Mononuclear cell (primary cell): Measurements from ENCODE around the gene HSF2BP. TPM values are rescaled to one million over a fixed set of nuclear protein-coding genes. Genes with fewer than 3 reads are reported as not detected.
"Not testable (repeated sequence)": the region's sequence is repeated elsewhere in the genome, so short reads cannot be mapped to it uniquely, and the experiment has no call there.

Experiments
- H3K27me3 ChIP-seq: 2 replicates; pipeline ENCODE4 v1.6.0; 2011; ENCODE audit warnings: low read length, control low read depth; ENCODE audit not compliant: insufficient read depth
- H3K4me1 ChIP-seq: 2 replicates; pipeline ENCODE4 v1.5.1; 2011; ENCODE audit warnings: mild to moderate bottlenecking, low read length, control low read depth; ENCODE audit not compliant: insufficient read depth
- H3K4me3 ChIP-seq: 2 replicates; pipeline ENCODE4 v1.5.1; 2011; ENCODE audit warnings: mild to moderate bottlenecking, low read length, moderate library complexity
- H3K9me3 ChIP-seq: 2 replicates; pipeline ENCODE4 v1.5.1; 2011; ENCODE audit warnings: low read depth, mild to moderate bottlenecking, control low read depth, low read length
- total RNA-seq: library from RNA; depleted of rRNA; stranded (reverse); fragments of >200 nt; gene quantifications from one replicate; pipeline ENCODE4 v1.2.3, GENCODE V29; 2012

Gene HSF2BP
- total RNA-seq, 1 donor, result 0.42 TPM

DNA sequence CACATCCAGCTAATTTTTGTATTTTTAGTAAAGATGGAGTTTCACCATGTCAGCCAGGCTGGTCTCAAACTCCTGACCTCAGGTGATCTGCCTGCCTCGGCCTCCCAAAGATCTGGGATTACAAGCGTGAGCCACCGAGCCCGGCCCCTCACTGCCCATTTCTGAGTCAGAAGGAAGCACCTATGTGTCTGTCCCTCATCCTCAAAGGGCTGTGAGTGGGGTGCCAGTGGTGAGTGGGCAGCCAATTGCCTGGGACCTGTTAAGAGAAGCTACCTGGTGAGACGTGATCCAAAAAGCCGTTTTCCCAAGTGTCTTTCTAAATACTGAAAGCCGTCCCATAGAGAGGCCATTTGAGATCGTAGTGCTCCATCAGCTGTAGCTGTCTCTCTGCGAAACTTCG lies 32.5 kb upstream of the HSF2BP start:
- H3K27me3 ChIP-seq, result no peaks in the 10 kb centered on the region
- no peaks in the 10 kb centered on the region for H3K9me3 ChIP-seq
- peaks cover 13% of the 10 kb centered on the region for H3K4me1 ChIP-seq
- no peak overlapping the region for H3K4me3 ChIP-seq

DNA sequence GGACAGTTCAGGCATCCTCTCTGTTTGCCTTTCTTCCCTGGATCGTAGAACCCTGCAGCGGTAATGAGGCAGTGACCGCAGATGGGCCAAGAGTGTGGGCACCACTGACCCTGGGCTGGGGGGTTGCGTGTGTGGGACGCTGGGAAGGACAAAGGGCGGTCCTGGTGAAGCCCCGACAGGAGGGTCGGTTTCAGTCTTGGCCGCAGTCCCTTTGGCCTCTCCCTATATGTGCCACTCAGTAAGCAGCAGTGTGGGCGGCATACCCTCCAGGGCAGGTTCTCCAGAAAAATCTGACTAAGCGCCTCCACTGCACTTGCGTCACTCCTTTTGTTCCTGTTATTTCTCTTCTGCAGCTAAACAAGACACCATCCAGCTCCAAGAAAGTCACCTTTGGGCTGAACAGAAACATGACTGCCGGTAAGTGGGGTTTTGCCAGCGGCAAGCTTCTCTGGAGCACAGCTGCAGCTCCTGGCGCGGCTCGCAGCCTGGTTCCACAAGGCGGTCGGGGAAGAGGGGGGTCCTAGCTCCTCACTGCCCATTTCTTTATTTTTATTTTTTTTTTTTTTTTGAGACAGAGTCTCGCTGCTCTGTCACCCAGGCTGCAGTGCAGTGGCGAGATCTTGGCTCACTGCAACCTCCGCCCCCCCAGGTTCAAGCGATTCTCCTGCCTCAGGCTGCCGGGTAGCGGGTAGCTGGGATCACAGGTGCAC lies 32.0 kb upstream of the HSF2BP start:
- H3K4me3 ChIP-seq, result no peak overlapping the region
- H3K4me1 ChIP-seq, result peaks cover 13% of the 10 kb centered on the region
- H3K27me3 ChIP-seq, result no peaks in the 10 kb centered on the region
- H3K9me3 ChIP-seq, result no peaks in the 10 kb centered on the region

GRCh38 chr21:43690346-43690745 lies 31.1 kb upstream of the HSF2BP start:
- H3K4me3 ChIP-seq, result no peak overlapping the region
- H3K4me1 ChIP-seq, result peaks cover 13% of the 10 kb centered on the region
- no peaks in the 10 kb centered on the region for H3K27me3 ChIP-seq
- no peaks in the 10 kb centered on the region for H3K9me3 ChIP-seq

DNA sequence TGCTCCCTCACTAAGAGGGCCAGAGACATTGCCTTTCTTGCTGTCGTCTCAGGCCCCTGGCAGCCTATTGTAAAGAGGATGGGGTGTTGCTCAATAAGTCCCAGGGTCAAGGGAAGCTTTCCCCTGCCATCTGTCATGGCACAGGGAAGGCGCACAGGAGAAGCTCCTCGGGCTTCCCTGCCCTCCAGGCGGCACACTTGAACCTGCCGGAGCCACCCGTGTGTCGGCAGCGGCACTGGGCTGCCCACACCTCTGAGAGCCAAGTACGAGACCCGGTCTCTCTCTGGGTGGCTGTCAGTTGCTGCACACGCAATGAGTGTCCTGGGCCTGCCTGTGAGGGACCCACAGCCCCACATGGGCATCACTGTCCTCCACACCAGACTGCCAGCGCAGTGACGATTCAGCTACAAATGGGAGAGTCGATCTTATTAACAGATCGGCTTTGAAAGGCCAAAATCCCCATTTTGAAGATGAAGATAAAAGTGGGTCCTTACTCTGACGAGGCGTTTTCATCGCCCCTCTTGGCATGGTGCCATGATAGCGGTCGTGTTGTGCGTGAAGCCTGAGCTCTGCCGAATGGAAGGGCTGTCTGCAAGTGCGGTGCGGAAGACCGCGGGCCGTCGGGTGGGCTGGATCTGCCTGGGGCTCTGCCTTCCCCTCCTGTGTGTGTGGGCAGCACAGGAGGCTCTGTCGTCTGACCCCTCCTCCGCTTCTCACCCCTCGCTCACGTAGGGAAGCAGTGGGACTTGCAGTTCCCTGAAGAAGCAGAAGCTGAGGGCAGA lies 30.5 kb upstream of the HSF2BP start:
- Histone ChIP-seq H3K4me1 (peaks cover 13% of the 10 kb centered on the region), H3K4me3 (no peak overlapping the region), H3K27me3 (no peaks in the 10 kb centered on the region), H3K9me3 (no peaks in the 10 kb centered on the region)

- Histone ChIP-seq H3K9me3 (no peaks in the 10 kb centered on the region), H3K4me1 (peaks cover 13% of the 10 kb centered on the region), H3K27me3 (no peaks in the 10 kb centered on the region), H3K4me3 (no peak overlapping the region)
Measured at GRCh38 chr21:43688906-43689305, 29.6 kb upstream of the HSF2BP start.

DNA sequence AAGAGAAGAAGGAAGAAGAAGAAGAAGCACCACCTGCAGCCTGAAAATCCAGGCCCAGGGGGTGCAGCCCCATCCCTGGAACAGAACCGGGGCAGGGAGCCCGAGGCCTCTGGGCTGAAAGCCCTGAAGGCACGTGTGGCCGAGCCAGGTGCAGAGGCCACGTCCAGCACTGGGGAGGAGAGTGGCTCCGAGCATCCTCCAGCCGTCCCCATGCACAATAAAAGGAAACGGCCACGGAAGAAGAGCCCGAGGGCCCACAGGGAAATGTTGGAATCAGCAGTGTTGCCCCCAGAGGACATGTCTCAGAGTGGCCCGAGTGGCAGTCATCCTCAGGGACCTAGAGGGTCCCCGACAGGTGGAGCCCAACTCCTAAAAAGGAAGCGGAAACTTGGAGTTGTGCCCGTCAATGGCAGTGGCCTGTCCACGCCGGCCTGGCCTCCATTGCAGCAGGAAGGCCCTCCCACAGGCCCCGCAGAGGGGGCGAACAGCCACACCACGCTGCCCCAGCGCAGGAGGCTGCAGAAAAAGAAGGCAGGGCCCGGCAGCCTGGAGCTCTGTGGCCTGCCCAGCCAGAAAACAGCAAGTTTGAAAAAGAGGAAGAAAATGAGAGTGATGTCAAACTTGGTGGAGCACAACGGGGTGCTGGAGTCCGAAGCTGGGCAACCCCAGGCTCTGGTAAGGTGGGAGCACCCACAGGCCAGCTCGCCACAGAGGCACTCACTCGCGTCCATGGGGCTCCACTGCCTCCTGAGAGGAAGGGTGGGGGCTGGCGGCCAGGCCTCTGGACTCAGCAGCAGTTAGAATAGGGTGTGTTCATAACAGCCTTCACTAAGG lies 28.5 kb upstream of the HSF2BP start:
- H3K27me3 ChIP-seq, result no peaks in the 10 kb centered on the region
- H3K4me3 ChIP-seq, result no peak overlapping the region
- peaks cover 13% of the 10 kb centered on the region for H3K4me1 ChIP-seq
- H3K9me3 ChIP-seq, result no peaks in the 10 kb centered on the region

- H3K9me3 ChIP-seq, result no peaks in the 10 kb centered on the region
- peaks cover 13% of the 10 kb centered on the region for H3K4me1 ChIP-seq
- no peaks in the 10 kb centered on the region for H3K27me3 ChIP-seq
- H3K4me3 ChIP-seq, result no peak overlapping the region
Measured at GRCh38 chr21:43686811-43687565, 27.7 kb upstream of the HSF2BP start.

DNA sequence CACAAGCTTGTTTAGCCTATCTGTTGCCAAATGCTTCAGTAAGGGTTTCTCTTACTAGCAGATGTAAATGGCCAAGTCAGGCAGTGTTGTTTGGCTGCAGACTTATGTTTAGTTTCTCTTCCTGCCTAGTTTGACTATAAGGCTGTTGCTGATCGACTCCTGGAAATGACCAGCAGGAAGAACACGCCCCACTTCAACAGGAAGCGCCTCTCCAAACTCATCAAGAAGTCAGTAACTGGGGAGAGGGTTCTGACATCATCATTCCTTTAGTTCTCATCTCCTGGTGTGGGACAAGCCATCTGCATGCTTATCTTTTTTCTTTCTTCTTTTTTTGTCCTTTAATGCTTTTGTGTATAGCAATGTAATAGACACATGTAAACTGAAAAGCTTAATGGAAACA lies 25.1 kb upstream of the HSF2BP start:
- Histone ChIP-seq H3K4me3 (no peak overlapping the region), H3K4me1 (peaks cover 13% of the 10 kb centered on the region), H3K27me3 (no peaks in the 10 kb centered on the region), H3K9me3 (no peaks in the 10 kb centered on the region)

DNA sequence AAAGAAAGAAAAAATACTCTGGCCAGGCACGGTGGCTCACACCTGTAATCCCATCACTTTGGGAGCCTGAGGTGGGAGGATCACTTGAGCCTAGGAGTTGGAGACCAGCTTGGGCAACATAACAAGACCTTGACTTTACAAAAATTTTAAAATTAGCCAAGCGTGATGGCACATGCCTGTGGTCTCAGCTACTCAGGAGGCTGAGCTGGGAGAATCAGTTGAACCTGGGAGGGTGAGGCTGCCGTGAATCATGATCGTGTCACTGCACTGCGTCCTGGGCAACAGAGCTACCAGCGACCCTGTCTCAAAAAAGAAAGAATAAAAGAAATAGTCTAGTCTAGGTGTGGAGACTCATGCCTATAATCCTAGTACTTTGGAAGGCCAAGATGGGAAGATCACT lies 22.4 kb upstream of the HSF2BP start:
- Histone ChIP-seq H3K4me1 (no peaks in the 10 kb centered on the region), H3K27me3 (no peaks in the 10 kb centered on the region), H3K9me3 (no peaks in the 10 kb centered on the region), H3K4me3 (no peak overlapping the region)

- not testable (repeated sequence) for H3K9me3 ChIP-seq, H3K27me3 ChIP-seq, H3K4me1 ChIP-seq
Measured at GRCh38 chr21:43680421-43680820, 21.1 kb upstream of the HSF2BP start.

GRCh38 chr21:43679951-43680350 lies 20.7 kb upstream of the HSF2BP start:
- no peak overlapping the region for H3K4me3 ChIP-seq
- no peaks in the 10 kb centered on the region for H3K27me3 ChIP-seq
- H3K9me3 ChIP-seq, result no peaks in the 10 kb centered on the region
- no peaks in the 10 kb centered on the region for H3K4me1 ChIP-seq

More at GRCh38 chr21:43680421-43680820, 21.1 kb upstream of the HSF2BP start:
- not testable (repeated sequence) for H3K4me3 ChIP-seq

DNA sequence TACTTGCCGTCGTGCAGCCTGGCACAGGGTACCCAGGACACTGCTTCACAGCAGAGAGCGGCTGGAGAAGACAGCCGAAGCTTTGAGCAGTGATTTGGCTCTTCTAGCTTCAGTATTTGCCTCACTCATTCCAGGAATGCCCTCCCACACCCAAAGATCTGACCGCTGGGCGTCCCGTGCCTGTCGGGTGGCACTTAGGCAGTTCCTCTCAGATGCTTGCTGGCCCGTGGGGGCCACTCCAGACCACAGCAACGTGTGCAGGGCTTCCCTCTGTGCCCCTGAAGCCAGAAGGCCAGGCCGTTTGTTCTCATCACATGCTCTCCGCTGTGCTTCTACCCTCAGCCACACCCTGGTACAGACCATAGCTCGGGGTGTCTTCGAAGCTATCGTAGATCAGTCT lies 17.1 kb upstream of the HSF2BP start:
- no peaks in the 10 kb centered on the region for H3K27me3 ChIP-seq
- H3K9me3 ChIP-seq, result no peaks in the 10 kb centered on the region
- H3K4me3 ChIP-seq, result no peak overlapping the region
- H3K4me1 ChIP-seq, result no peaks in the 10 kb centered on the region

DNA sequence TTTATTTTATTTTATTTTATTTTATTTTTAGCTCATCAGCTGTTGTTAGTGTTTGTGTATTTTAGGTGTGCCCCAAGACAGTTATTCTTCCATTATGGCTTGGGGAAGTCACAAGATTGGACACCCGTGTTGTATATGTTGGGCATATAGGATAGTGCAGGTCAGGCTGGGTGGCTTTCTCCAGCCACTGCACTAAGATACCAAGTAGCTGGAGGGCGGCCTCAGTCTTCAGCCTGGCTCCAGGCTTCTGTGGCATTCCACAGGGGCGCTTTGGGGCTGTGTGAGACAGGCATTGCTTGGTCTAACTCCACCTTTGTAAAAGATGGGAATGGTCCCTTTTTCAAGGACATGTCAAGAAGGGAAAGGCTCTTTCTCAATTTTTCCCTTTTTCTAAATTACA lies 16.6 kb upstream of the HSF2BP start:
- Histone ChIP-seq H3K4me1 (no peaks in the 10 kb centered on the region), H3K4me3 (no peak overlapping the region), H3K27me3 (no peaks in the 10 kb centered on the region), H3K9me3 (no peaks in the 10 kb centered on the region)

DNA sequence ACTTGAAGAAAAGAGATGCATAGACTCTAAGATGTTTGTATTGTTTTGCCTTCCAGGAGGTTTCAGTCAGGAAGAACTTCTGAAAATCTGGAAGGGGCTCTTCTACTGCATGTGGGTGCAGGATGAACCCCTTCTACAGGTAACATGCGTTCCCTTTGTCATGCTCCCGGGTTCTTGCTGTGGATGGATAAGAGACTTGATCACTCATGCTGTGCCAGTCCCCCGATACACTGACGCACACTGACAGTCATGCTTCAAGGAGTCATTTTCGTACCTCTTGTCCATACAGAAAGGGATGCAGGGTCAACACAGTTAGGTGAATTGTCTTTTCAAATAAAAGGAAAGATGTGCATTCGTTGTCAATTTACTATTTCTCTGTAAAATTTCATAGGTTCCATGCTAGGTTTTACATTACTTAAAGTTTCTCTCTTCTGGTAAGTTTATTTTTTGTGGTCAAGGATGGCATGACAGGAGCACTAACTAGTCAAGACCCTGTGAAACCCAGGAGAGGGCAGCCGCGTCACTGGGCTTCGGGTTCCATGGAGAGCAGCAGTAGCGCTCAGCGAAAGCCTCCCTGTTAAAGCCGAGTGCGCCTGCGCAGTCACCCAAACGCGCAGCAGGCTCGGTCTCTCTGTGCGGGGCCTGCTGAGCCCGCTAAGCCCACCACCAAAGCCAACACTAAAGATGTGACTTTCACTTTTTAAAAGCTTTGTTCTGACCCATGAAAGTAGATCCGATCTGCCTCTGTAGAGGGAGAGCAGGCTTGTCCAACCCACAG lies 10.7 kb upstream of the HSF2BP start:
- Histone ChIP-seq H3K27me3 (no peaks in the 10 kb centered on the region), H3K4me3 (no peak overlapping the region), H3K4me1 (no peaks in the 10 kb centered on the region), H3K9me3 (no peaks in the 10 kb centered on the region)
